Measurements from ENCODE around the gene FRMD4A. TPM values are rescaled to one million over a fixed set of nuclear protein-coding genes. Genes with fewer than 3 reads are reported as not detected.

The FRMD4A gene
- total RNA-seq, 5 donors from 2014 or later (not counting 1 experiment from before 2014, with no cell fraction given) = 1.3 to 1.8 (median 1.4) TPM

DNA sequence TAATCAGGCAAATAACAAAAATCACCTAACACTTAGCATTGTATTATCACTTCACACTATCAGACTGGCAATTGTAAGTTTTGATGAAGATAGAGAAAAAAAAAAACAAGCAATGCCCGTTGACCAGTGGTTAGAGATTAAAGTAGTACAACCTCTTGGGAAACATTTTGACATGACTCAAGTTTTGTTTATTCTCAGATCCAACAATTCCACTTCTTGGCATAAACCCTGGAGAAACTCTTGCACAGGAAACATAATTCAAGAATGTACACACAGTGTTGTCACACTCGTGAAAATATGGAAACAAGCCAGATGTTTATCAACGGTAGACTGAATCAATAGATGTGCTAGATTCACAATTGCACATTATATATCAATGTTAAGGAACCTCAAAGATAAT lies 37.2 kb downstream of the FRMD4A start:
- ChIA-PET CTCF (no interaction called here), POLR2A (no interaction called here)
- Mint-ChIP-seq H3K27ac (no peak overlapping the region), H3K36me3 (peaks cover 8% of the 10 kb centered on the region), H3K4me3 (no peak overlapping the region), H3K9me3 (peaks cover 4 to 32% (median 28%) of the 10 kb centered on the region in 3 donors), H3K27me3 (peaks cover 4 to 12% of the 10 kb centered on the region in 2 donors), H3K4me1 (no peaks in the 10 kb centered on the region)
- H3K4me3 ChIP-seq (ENCODE audit: control insufficient read depth in 1 of 2, extremely low read depth in 1 of 2, low read length in 1 of 2) = no peak overlapping the region
- H3K36me3 ChIP-seq (ENCODE audit: control insufficient read depth in 2 of 2, extremely low read depth in 1 of 2, insufficient read depth in 1 of 2, low read length in 1 of 2) = no peaks in the 10 kb centered on the region
- DNase-seq (no peak), ATAC-seq (replicated peaks in 1 of 4) (no peak)
- WGBS (ENCODE audit: insufficient coverage) = no CpG with 5 or more reads among the region's 3 CpGs
- H3K27me3 ChIP-seq (replicated peaks in 1 of 2; ENCODE audit: control insufficient read depth in 2 of 2, extremely low read depth in 1 of 2, insufficient read depth in 2 of 2, low read length in 1 of 2) = peaks cover 0 to 5% of the 10 kb centered on the region in 2 experiments
- no peaks in the 10 kb centered on the region for H3K9me3 ChIP-seq
- no peaks in the 10 kb centered on the region for H3K4me1 ChIP-seq (ENCODE audit: control insufficient read depth in 1 of 2, extremely low read depth in 1 of 2, insufficient read depth in 2 of 2, low read length in 2 of 2)
- H3K27ac ChIP-seq (ENCODE audit: low read length) = no peak overlapping the region

DNA sequence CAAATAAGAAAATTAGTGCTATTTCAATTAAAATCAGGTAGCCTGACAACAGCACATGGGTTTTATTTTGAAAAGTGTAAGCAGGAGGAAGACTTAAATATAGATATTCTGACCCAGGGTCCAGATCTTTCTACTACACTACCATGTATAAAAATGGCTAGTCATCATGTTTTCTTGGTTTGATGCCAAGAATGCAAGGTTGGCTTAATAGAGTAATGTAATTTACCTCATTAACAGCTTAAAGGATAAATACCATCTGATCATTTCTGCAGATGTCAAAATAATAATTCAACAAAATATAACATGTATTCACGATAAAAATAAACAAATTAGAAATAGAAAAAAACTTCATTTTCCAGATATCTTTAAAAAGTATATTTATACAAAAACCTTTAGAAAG lies 39.4 kb downstream of the FRMD4A start:
- no peak for ATAC-seq (replicated peaks in 1 of 4)
- peaks cover 7 to 19% of the 10 kb centered on the region in 2 donors for H3K27me3 Mint-ChIP-seq
- peaks cover 0 to 10% (median 0%) of the 10 kb centered on the region in 3 donors for H3K4me1 Mint-ChIP-seq
- peaks cover 4 to 34% (median 28%) of the 10 kb centered on the region in 3 donors for H3K9me3 Mint-ChIP-seq
- no peak for DNase-seq
- Histone ChIP-seq H3K27me3 (replicated peaks in 1 of 2; ENCODE audit: control insufficient read depth in 2 of 2, extremely low read depth in 1 of 2, insufficient read depth in 2 of 2, low read length in 1 of 2) (peaks cover 0 to 4% of the 10 kb centered on the region in 2 experiments), H3K4me1 (ENCODE audit: control insufficient read depth in 1 of 2, extremely low read depth in 1 of 2, insufficient read depth in 2 of 2, low read length in 2 of 2) (no peaks in the 10 kb centered on the region), H3K27ac (ENCODE audit: low read length) (no peak overlapping the region), H3K36me3 (ENCODE audit: control insufficient read depth in 2 of 2, extremely low read depth in 1 of 2, insufficient read depth in 1 of 2, low read length in 1 of 2) (no peaks in the 10 kb centered on the region), H3K9me3 (no peaks in the 10 kb centered on the region), H3K4me3 (ENCODE audit: control insufficient read depth in 1 of 2, extremely low read depth in 1 of 2, low read length in 1 of 2) (no peak overlapping the region)
- no peak overlapping the region for H3K27ac Mint-ChIP-seq
- ChIA-PET CTCF (no interaction called here), POLR2A (no interaction called here)
- peaks cover 8% of the 10 kb centered on the region for H3K36me3 Mint-ChIP-seq
- no peak overlapping the region for H3K4me3 Mint-ChIP-seq
- no CpG with 5 or more reads among the region's 1 CpG for WGBS (ENCODE audit: insufficient coverage)

DNA sequence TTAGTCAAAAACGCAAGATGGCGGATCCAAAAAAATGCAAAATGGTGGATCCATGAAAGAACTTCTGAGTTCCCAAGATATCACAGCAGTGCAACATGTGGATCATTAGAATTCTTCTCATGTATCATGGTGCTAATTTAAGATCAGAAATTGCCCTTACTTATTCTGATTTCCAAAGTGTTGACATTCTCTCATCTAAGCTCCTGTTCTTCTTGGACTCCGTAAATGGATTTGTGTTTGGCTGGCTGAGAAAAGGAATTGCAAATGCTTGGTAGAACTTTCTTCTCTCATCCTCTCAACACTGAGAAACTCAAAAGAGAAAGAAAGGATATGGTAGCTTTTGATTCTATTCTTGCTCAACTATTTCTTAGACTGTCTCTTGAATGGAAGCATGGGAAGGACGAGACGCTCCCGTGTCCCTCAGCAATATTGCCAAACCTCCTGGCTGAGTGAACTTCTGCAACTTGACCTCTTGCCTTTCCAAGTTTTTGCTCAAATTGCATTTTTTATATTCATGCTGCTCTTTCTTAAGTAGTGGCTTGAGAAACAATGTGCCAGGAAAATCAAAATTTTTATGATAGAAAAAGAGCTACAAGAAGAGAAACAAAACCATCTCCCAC lies 44.7 kb downstream of the FRMD4A start:
- Mint-ChIP-seq H3K9me3 (peaks cover 0 to 18% (median 10%) of the 10 kb centered on the region in 3 donors), H3K36me3 (no peaks in the 10 kb centered on the region), H3K27ac (no peak overlapping the region), H3K4me1 (peaks cover 0 to 10% (median 0%) of the 10 kb centered on the region in 3 donors), H3K4me3 (no peak overlapping the region), H3K27me3 (peaks cover 23 to 31% of the 10 kb centered on the region in 2 donors)
- POLR2A ChIA-PET = interaction anchor here in 1 of 2 donors (0.9 kb wide), 1 partner anchor 14 kb away, joined by 3 read pairs; no protein-coding TSS in a partner anchor
- DNase-seq (no peak), ATAC-seq (replicated peaks in 1 of 4) (no peak)
- H3K4me1 ChIP-seq (ENCODE audit: control insufficient read depth in 1 of 2, extremely low read depth in 1 of 2, insufficient read depth in 2 of 2, low read length in 2 of 2) = no peaks in the 10 kb centered on the region
- WGBS (ENCODE audit: insufficient coverage) = 93% methylated on average over 2 of the region's 6 CpGs
- no peaks in the 10 kb centered on the region for H3K27me3 ChIP-seq (replicated peaks in 1 of 2; ENCODE audit: control insufficient read depth in 2 of 2, extremely low read depth in 1 of 2, insufficient read depth in 2 of 2, low read length in 1 of 2)
- H3K27ac ChIP-seq (ENCODE audit: low read length) = no peak overlapping the region
- no peaks in the 10 kb centered on the region for H3K36me3 ChIP-seq (ENCODE audit: control insufficient read depth in 2 of 2, extremely low read depth in 1 of 2, insufficient read depth in 1 of 2, low read length in 1 of 2)
- no peaks in the 10 kb centered on the region for H3K9me3 ChIP-seq
- H3K4me3 ChIP-seq (ENCODE audit: control insufficient read depth in 1 of 2, extremely low read depth in 1 of 2, low read length in 1 of 2) = no peak overlapping the region
- CTCF ChIA-PET = no interaction called here

DNA sequence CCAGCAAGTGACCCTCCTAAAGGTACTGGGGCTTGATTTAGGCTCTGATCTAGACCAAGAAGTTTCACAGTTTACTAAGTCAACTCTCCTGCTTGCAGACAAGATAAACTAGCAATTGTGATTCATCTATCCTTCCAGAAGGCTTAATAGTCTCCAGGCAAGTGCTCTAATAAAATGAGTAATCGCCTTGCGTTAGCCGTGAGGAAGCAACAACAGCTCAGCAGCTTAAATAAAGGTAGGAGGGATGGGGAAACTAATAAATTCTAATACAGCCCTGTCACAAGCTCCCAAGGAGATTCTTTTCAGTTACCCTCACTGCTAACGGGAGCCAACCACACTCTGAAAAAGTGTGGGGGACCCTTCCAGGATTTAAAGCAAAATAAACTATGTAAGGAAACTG lies 48.4 kb downstream of the FRMD4A start:
- H3K4me3 ChIP-seq (ENCODE audit: control insufficient read depth in 1 of 2, extremely low read depth in 1 of 2, low read length in 1 of 2) = no peak overlapping the region
- Mint-ChIP-seq H3K9me3 (peaks cover 0 to 6% (median 0%) of the 10 kb centered on the region in 3 donors), H3K27me3 (peaks cover 22 to 23% of the 10 kb centered on the region in 2 donors), H3K4me1 (peaks cover 0 to 3% (median 0%) of the 10 kb centered on the region in 3 donors), H3K27ac (no peak overlapping the region), H3K4me3 (no peak overlapping the region), H3K36me3 (no peaks in the 10 kb centered on the region)
- no peaks in the 10 kb centered on the region for H3K9me3 ChIP-seq
- ATAC-seq (replicated peaks in 1 of 4) (no peak), DNase-seq (no peak)
- ChIA-PET CTCF (no interaction called here), POLR2A (no interaction called here)
- H3K27me3 ChIP-seq (replicated peaks in 1 of 2; ENCODE audit: control insufficient read depth in 2 of 2, extremely low read depth in 1 of 2, insufficient read depth in 2 of 2, low read length in 1 of 2) = peaks cover 0 to 3% of the 10 kb centered on the region in 2 experiments
- WGBS (ENCODE audit: insufficient coverage) = no CpG with 5 or more reads among the region's 4 CpGs
- H3K27ac ChIP-seq (ENCODE audit: low read length) = no peak overlapping the region
- no peaks in the 10 kb centered on the region for H3K36me3 ChIP-seq (ENCODE audit: control insufficient read depth in 2 of 2, extremely low read depth in 1 of 2, insufficient read depth in 1 of 2, low read length in 1 of 2)
- no peaks in the 10 kb centered on the region for H3K4me1 ChIP-seq (ENCODE audit: control insufficient read depth in 1 of 2, extremely low read depth in 1 of 2, insufficient read depth in 2 of 2, low read length in 2 of 2)

DNA sequence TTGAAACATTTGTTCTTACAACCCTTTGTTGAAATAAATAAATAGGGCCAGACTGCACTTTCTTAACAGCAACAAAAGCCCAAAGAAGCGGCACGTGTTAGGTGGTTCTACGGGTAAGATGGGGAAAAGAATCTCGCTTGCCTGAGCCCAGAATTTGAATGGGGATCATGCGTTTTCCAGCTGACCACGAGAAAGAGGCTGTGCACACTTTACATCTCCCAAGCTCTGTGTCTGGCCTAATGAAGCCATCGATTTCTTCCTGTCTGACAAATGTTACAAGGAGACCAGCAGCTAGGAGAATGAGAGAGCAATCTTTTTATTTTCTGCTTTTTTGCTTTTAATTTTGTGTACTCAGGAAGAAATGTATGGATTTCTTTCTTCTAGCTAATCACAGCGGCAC lies 52.2 kb downstream of the FRMD4A start:
- Mint-ChIP-seq H3K27me3 (peaks cover 3 to 13% of the 10 kb centered on the region in 2 donors), H3K36me3 (no peaks in the 10 kb centered on the region), H3K4me1 (no peaks in the 10 kb centered on the region), H3K27ac (no peak overlapping the region), H3K4me3 (no peak overlapping the region), H3K9me3 (no peaks in the 10 kb centered on the region)
- Histone ChIP-seq H3K27me3 (replicated peaks in 1 of 2; ENCODE audit: control insufficient read depth in 2 of 2, extremely low read depth in 1 of 2, insufficient read depth in 2 of 2, low read length in 1 of 2) (peaks cover 0 to 3% of the 10 kb centered on the region in 2 experiments), H3K4me1 (ENCODE audit: control insufficient read depth in 1 of 2, extremely low read depth in 1 of 2, insufficient read depth in 2 of 2, low read length in 2 of 2) (no peaks in the 10 kb centered on the region), H3K36me3 (ENCODE audit: control insufficient read depth in 2 of 2, extremely low read depth in 1 of 2, insufficient read depth in 1 of 2, low read length in 1 of 2) (no peaks in the 10 kb centered on the region), H3K27ac (ENCODE audit: low read length) (no peak overlapping the region), H3K9me3 (no peaks in the 10 kb centered on the region), H3K4me3 (ENCODE audit: control insufficient read depth in 1 of 2, extremely low read depth in 1 of 2, low read length in 1 of 2) (no peak overlapping the region)
- DNase-seq (no peak), ATAC-seq (replicated peaks in 1 of 4) (no peak)
- ChIA-PET POLR2A (no interaction called here), CTCF (no interaction called here)
- 96% methylated on average over 4 of the region's 8 CpGs for WGBS (ENCODE audit: insufficient coverage)

DNA sequence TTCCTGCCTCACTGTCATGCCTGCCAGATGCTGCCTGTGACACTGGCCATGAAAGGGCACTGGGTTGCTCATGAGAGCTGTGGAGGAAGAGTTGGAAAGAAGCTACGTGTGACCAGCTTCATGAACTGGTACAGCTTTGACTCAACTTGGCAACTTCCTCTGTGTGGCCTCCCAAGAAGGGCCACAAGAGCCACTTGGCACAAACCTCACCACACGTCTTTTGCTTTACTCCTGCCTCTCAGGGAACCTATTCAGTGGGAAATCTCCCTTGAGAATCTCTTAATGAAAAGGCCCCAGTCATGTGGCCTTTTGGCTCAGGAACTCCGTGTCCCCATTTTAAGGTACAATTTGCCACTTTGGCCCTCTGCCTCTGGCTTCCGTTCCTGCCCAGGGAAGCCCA lies 54.5 kb downstream of the FRMD4A start:
- Mint-ChIP-seq H3K9me3 (no peaks in the 10 kb centered on the region), H3K27ac (no peak overlapping the region), H3K4me1 (no peaks in the 10 kb centered on the region), H3K36me3 (no peaks in the 10 kb centered on the region), H3K27me3 (peaks cover 3 to 13% of the 10 kb centered on the region in 2 donors), H3K4me3 (no peak overlapping the region)
- no peak for ATAC-seq (replicated peaks in 1 of 4)
- Histone ChIP-seq H3K36me3 (ENCODE audit: control insufficient read depth in 2 of 2, extremely low read depth in 1 of 2, insufficient read depth in 1 of 2, low read length in 1 of 2) (no peaks in the 10 kb centered on the region), H3K4me1 (ENCODE audit: control insufficient read depth in 1 of 2, extremely low read depth in 1 of 2, insufficient read depth in 2 of 2, low read length in 2 of 2) (no peaks in the 10 kb centered on the region), H3K9me3 (no peaks in the 10 kb centered on the region), H3K4me3 (ENCODE audit: control insufficient read depth in 1 of 2, extremely low read depth in 1 of 2, low read length in 1 of 2) (no peak overlapping the region), H3K27me3 (replicated peaks in 1 of 2; ENCODE audit: control insufficient read depth in 2 of 2, extremely low read depth in 1 of 2, insufficient read depth in 2 of 2, low read length in 1 of 2) (peaks cover 0 to 3% of the 10 kb centered on the region in 2 experiments), H3K27ac (ENCODE audit: low read length) (no peak overlapping the region)
- CTCF ChIA-PET = no interaction called here
- DNase-seq = no peak
- POLR2A ChIA-PET = no interaction called here
- 43% methylated on average over 3 of the region's 4 CpGs for WGBS (ENCODE audit: insufficient coverage)
